OCI-LY7 (cell line): Measurements from ENCODE around the gene MROH7. TPM values are rescaled to one million over a fixed set of nuclear protein-coding genes. Genes with fewer than 3 reads are reported as not detected.

Experiments
- BruUV-seq: library from RNA; stranded (reverse); fragments of 400-500 nt; replicated peaks from 2 replicates; lab custom pipeline; 2021; lab: Mats Ljungman, UMichigan
- CTCF ChIA-PET: fragments of 300-600 bp; sonication (Branson Sonifier 250); formaldehyde crosslinking; loops from one replicate; lab custom pipeline; 2022; ENCODE audit warnings: antibody characterized with exemption; ENCODE audit not compliant: unreplicated experiment; lab: Charles Lee
- POLR2A ChIA-PET: fragments of 300-600 bp; sonication (Branson Sonifier 250); formaldehyde crosslinking; loops from one replicate; lab custom pipeline; 2022; ENCODE audit warnings: antibody characterized with exemption; lab: Charles Lee
- DNase-seq: peaks from one replicate; pipeline ENCODE4 v3.0.0-alpha.2; 2015; ENCODE audit warnings: low spot score
- H2AFZ ChIP-seq: fragments of 200-600 bp; sonication (generic), shearing (Covaris generic); 2 replicates; pipeline ENCODE4 v1.6.1; 2014; ENCODE audit warnings: mild to moderate bottlenecking, antibody characterized with exemption, low read length, moderate library complexity
- H3K27ac ChIP-seq: fragments of 200-600 bp; sonication (generic); 2 replicates; pipeline ENCODE4 v1.5.1; 2014; ENCODE audit warnings: mixed run types, low read depth, mild to moderate bottlenecking, moderate library complexity, low read length, inconsistent platforms; ENCODE audit not compliant: poor library complexity, severe bottlenecking
- H3K36me3 ChIP-seq: fragments of 200-600 bp; sonication (generic); 2 replicates; pipeline ENCODE4 v1.6.1; 2014; ENCODE audit warnings: mild to moderate bottlenecking, antibody characterized with exemption, low read length, moderate library complexity, mixed read lengths; ENCODE audit not compliant: insufficient read depth
- H3K4me1 ChIP-seq: fragments of 200-600 bp; sonication (generic); 2 replicates; pipeline ENCODE4 v1.5.1; 2014; ENCODE audit warnings: mild to moderate bottlenecking, low read length; ENCODE audit not compliant: insufficient read depth, poor library complexity, severe bottlenecking
- H3K4me2 ChIP-seq: fragments of 200-600 bp; sonication (generic); 2 replicates; pipeline ENCODE4 v1.6.1; 2014; ENCODE audit warnings: mild to moderate bottlenecking, low read length
- H3K4me3 ChIP-seq: fragments of 200-600 bp; sonication (generic); 2 replicates; pipeline ENCODE4 v1.5.1; 2014; ENCODE audit warnings: mild to moderate bottlenecking, low read depth, low read length; ENCODE audit not compliant: poor library complexity, severe bottlenecking
- H3K79me2 ChIP-seq: fragments of 200-600 bp; sonication (generic); 2 replicates; pipeline ENCODE4 v1.6.1; 2016; ENCODE audit warnings: low read depth, mild to moderate bottlenecking, low read length, moderate library complexity, mixed read lengths; ENCODE audit not compliant: insufficient read depth
- H3K9me2 ChIP-seq: fragments of 200-600 bp; sonication (generic); 2 replicates; pipeline ENCODE4 v1.6.1; 2016; ENCODE audit warnings: mild to moderate bottlenecking, low read length, mixed read lengths; ENCODE audit not compliant: insufficient read depth
- H3K9me3 ChIP-seq: fragments of 200-600 bp; sonication (generic); 2 replicates; pipeline ENCODE4 v1.6.1; 2014; ENCODE audit warnings: mild to moderate bottlenecking, mixed run types, low read length, mixed read lengths
- H4K20me1 ChIP-seq: fragments of 200-600 bp; sonication (generic); 2 replicates; pipeline ENCODE4 v1.6.1; 2014; ENCODE audit warnings: mild to moderate bottlenecking, antibody characterized with exemption, low read length, moderate library complexity, mixed read lengths; ENCODE audit not compliant: insufficient read depth
- CTCF ChIP-seq: fragments of 200-600 bp; sonication (generic); conservative IDR thresholded peaks from 2 replicates; pipeline ENCODE4 v1.5.1; 2014; ENCODE audit warnings: mild to moderate bottlenecking, antibody characterized with exemption, low read length, moderate library complexity, mixed read lengths
- EZH2phosphoT487 ChIP-seq: fragments of 200-600 bp; sonication (generic); IDR thresholded peaks from 2 replicates; pipeline ENCODE4 v1.6.1; 2018; ENCODE audit warnings: low read depth, borderline replicate concordance, mild to moderate bottlenecking, mixed run types, antibody characterized with exemption, low read length, moderate library complexity, mixed read lengths
- intact Hi-C: fragments of 100-400 bp; cut with micrococcal nuclease; formaldehyde crosslinking; loops from one replicate; pipeline ENCODE4 v1.10.0; 2022; ENCODE audit not compliant: unreplicated experiment
- total RNA-seq, 2 experiments: library from RNA; depleted of rRNA in 1 of 2; stranded (reverse); fragments of >200 nt in 1 of 2; shearing (Covaris generic) in 1 of 2; gene quantifications; 2 replicates each; pipeline ENCODE4 v1.2.3, GENCODE V29; 2014 to 2022

MROH7 gene
- total RNA-seq, 2 experiments from 2014 or later = not detected

DNA sequence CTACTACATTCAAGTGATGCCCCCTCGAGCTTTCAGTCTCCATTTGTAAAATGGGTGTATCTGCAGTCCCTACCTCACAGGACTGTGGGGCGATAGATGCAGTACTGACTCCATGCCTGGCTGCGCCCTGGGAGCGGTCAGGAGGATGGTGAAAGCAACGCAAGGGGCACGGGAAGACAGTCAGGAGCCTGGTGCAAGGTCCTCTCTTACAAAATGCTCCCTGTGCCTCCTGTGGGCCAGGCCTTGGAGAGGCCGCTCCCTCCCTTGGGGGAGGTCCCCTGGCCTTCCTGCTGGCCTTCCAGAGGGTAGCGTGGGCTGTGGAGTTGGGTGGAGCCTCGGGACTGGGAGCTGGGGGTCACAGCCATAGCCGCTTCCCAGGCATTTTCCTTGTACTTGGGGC is 39.9 kb upstream of the MROH7 start:
- Histone ChIP-seq H4K20me1 (no peaks in the 10 kb centered on the region), H3K36me3 (no peaks in the 10 kb centered on the region), H3K79me2 (no peaks in the 10 kb centered on the region), H3K9me3 (no peaks in the 10 kb centered on the region), H2AFZ (no peak overlapping the region), H3K4me3 (no peak overlapping the region), H3K4me1 (peaks cover 10% of the 10 kb centered on the region), H3K9me2 (no peaks in the 10 kb centered on the region), H3K4me2 (no peak overlapping the region), H3K27ac (no peak overlapping the region)
- ChIA-PET POLR2A (no interaction called here), CTCF (no interaction called here)
- no peak for TF ChIP-seq EZH2phosphoT487
- no peak for TF ChIP-seq CTCF
- DNase-seq = no peak
- BruUV-seq = no TSS peak
- intact Hi-C loops = no loop called here

GRCh38 chr1:54602554-54602953 is 39.0 kb upstream of the MROH7 start:
- Histone ChIP-seq H3K36me3 (no peaks in the 10 kb centered on the region), H3K4me1 (peaks cover 10% of the 10 kb centered on the region), H3K9me3 (no peaks in the 10 kb centered on the region), H3K4me2 (no peak overlapping the region), H4K20me1 (no peaks in the 10 kb centered on the region), H2AFZ (no peak overlapping the region), H3K4me3 (no peak overlapping the region), H3K79me2 (no peaks in the 10 kb centered on the region), H3K27ac (no peak overlapping the region), H3K9me2 (no peaks in the 10 kb centered on the region)
- no peak for TF ChIP-seq CTCF
- TF ChIP-seq EZH2phosphoT487 = no peak
- no TSS peak for BruUV-seq
- CTCF ChIA-PET = no interaction called here
- POLR2A ChIA-PET = no interaction called here
- intact Hi-C loops = no loop called here
- DNase-seq = no peak

DNA sequence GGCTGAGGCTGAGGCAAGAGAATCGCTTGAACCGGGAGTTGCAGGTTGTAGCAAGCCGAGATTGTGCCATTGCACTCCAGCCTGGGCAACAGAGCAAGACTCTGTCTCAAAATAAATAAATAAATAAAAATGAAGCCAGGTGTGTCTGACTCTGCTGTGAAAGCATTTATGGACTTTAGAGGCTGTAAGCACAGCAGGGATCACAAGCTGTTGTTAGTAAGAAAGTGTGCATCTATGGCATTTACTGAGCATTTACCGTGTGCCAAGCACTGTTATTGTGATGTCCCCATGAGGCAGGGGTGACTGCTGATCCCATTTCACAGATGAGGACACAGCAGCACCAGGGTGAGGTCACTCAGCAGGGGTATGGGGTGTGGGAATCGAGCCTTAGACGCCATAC is 38.3 kb upstream of the MROH7 start:
- Histone ChIP-seq H4K20me1 (no peaks in the 10 kb centered on the region), H3K4me1 (peaks cover 10% of the 10 kb centered on the region), H3K4me2 (no peak overlapping the region), H3K9me2 (no peaks in the 10 kb centered on the region), H3K9me3 (no peaks in the 10 kb centered on the region), H3K36me3 (no peaks in the 10 kb centered on the region), H2AFZ (no peak overlapping the region), H3K27ac (no peak overlapping the region), H3K4me3 (no peak overlapping the region), H3K79me2 (no peaks in the 10 kb centered on the region)
- POLR2A ChIA-PET = no interaction called here
- CTCF ChIA-PET = no interaction called here
- no TSS peak for BruUV-seq
- DNase-seq = no peak
- intact Hi-C loops = no loop called here
- TF ChIP-seq EZH2phosphoT487 = no peak
- TF ChIP-seq CTCF = no peak
